Sigmoid colon (tissue), 7 donors: ENCODE measurements around the gene CAMKK2. TPM values are rescaled to one million over a fixed set of nuclear protein-coding genes. Genes with fewer than 3 reads are reported as not detected.

Experiments
- DNase-seq: peaks from one replicate; pipeline ENCODE4 v3.0.0-alpha.2; 2019
- H3K27ac ChIP-seq, 4 donors: fragments of 200-600 bp; sonication (generic); one replicate each; pipeline ENCODE4 v1.5.1; 2016 to 2019; ENCODE audit warnings: mild to moderate bottlenecking in 1 of 4
- H3K27me3 ChIP-seq, 3 donors: fragments of 200-600 bp; sonication (generic); one replicate each; pipeline ENCODE4 v1.5.1; 2019; ENCODE audit warnings: mild to moderate bottlenecking in 1 of 3
- H3K36me3 ChIP-seq, 4 donors: fragments of 200-600 bp; sonication (generic); one replicate each; pipeline ENCODE4 v1.5.1; 2016 to 2019
- H3K4me1 ChIP-seq, 4 donors: fragments of 200-600 bp; sonication (generic); one replicate each; pipeline ENCODE4 v1.5.1; 2017 to 2019
- H3K4me3 ChIP-seq, 4 donors: fragments of 200-600 bp; sonication (generic); one replicate each; pipeline ENCODE4 v1.5.1; 2017 to 2019; ENCODE audit warnings: mild to moderate bottlenecking in 2 of 4, moderate library complexity in 1 of 4
- H3K9me3 ChIP-seq, 4 donors: fragments of 200-600 bp in 3 of 4; sonication (generic) in 3 of 4; one replicate each; pipeline versions ENCODE4 v1.5.1 to v1.6.1; 2013 to 2019
- EP300 ChIP-seq, 4 donors: sonication (generic); formaldehyde crosslinking; IDR thresholded peaks; one replicate each; pipeline ENCODE4 v1.6.1; 2017; ENCODE audit warnings: antibody characterized with exemption in 4 of 4
- POLR2A ChIP-seq, 2 donors: fragments of 450-650 bp; IDR thresholded peaks; one replicate each; pipeline ENCODE4 v1.6.1; 2016; ENCODE audit warnings: antibody characterized with exemption in 2 of 2, mild to moderate bottlenecking in 2 of 2, moderate library complexity in 2 of 2
- POLR2AphosphoS5 ChIP-seq, 4 donors: sonication (generic); formaldehyde crosslinking; IDR thresholded peaks; one replicate each; pipeline ENCODE4 v1.6.1; 2017; ENCODE audit warnings: antibody characterized with exemption in 4 of 4
- WGBS, 2 donors: extraction: QIAGEN DNeasy Blood & Tissue Kit; methylation state at CpG; one replicate each; pipeline ENCODE4 v1.1.7; 2013; 5-methylcytosine and 5-hydroxymethylcytosine counted together
- intact Hi-C: fragments of 100-400 bp; cut with DNase I; formaldehyde crosslinking; loops from one replicate; pipeline ENCODE4 v1.15.1; 2023
- polyA plus RNA-seq, 3 donors: library from polyadenylated mRNA; stranded (reverse); fragments of 200-250 nt; gene quantifications; one replicate each; pipeline ENCODE4 v1.2.3, GENCODE V29; 2013
- total RNA-seq, 4 donors: library from RNA; depleted of rRNA; stranded (reverse); fragments of >200 nt; gene quantifications; one replicate each; pipeline ENCODE4 v1.1.0, GENCODE V29; 2016
- TF ChIP-seq, protein P1 (sequence below), 4 experiments: fragments of 450-650 bp in 3 of 4; fragments of 200-600 bp in 1 of 4; IDR thresholded peaks; one replicate each; pipeline ENCODE4 v1.5.1; 2016 to 2019; ENCODE audit warnings: antibody characterized with exemption in 4 of 4, mild to moderate bottlenecking in 3 of 4, moderate library complexity in 2 of 4
- donor health status: healthy with polysubstance abuse.
- donor health status: Bipolar disorder and iron deficiency.
- donor health status: healthy.

CAMKK2 gene
- total and polyA plus RNA-seq, 7 donors = 18.0 to 33.8 (median 25.0) TPM

DNA sequence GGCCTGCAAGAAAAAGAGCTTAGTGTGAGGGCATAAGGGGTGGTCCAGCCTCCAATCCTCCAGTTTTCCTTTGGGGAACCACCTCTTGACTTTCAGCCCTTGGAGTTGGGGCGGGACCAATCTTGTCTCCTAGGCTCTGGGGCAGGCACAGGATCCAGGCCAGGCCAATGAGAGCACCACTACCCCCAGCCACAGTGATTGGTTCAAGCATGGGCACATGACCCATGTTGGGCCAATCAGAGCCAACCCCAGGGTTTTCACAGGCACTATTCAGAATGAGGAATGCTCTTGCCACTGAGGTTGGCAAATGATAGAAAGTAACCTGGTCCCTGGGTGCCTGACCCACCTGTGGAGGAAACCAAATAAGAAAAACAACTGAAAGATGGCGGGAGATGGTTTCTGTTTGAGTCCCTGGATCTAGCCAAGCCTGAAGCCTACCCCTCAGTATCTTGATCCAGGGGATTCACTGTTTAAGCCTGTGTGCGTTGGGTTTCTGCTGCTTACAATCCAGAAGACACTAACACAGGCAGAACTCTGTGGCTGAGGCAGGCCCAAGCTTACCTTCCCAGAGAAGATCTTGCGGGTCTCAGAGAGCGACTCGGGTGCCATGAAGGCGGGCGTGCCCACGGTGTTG, 43.7 kb downstream of the CAMKK2 start:
- Histone ChIP-seq H3K36me3 (peaks cover 4 to 77% (median 38%) of the 10 kb centered on the region in 4 donors), H3K4me1 (no peaks in the 10 kb centered on the region), H3K27ac (no peak overlapping the region), H3K9me3 (no peaks in the 10 kb centered on the region), H3K4me3 (no peak overlapping the region), H3K27me3 (no peaks in the 10 kb centered on the region)
- intact Hi-C loops = no loop called here
- no peak for DNase-seq
- TF ChIP-seq EP300 (IDR thresholded peaks at IDR 0.05) (no peak), POLR2A (IDR thresholded peaks at IDR 0.05) (no peak), POLR2AphosphoS5 (IDR thresholded peaks at IDR 0.05) (no peak)
- TF ChIP-seq, protein P1, sequence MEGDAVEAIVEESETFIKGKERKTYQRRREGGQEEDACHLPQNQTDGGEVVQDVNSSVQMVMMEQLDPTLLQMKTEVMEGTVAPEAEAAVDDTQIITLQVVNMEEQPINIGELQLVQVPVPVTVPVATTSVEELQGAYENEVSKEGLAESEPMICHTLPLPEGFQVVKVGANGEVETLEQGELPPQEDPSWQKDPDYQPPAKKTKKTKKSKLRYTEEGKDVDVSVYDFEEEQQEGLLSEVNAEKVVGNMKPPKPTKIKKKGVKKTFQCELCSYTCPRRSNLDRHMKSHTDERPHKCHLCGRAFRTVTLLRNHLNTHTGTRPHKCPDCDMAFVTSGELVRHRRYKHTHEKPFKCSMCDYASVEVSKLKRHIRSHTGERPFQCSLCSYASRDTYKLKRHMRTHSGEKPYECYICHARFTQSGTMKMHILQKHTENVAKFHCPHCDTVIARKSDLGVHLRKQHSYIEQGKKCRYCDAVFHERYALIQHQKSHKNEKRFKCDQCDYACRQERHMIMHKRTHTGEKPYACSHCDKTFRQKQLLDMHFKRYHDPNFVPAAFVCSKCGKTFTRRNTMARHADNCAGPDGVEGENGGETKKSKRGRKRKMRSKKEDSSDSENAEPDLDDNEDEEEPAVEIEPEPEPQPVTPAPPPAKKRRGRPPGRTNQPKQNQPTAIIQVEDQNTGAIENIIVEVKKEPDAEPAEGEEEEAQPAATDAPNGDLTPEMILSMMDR (IDR thresholded peaks at IDR 0.05) = no peak
- 94 to 97% methylated on average over 9 of the region's 9 CpGs for WGBS, 2 donors

DNA sequence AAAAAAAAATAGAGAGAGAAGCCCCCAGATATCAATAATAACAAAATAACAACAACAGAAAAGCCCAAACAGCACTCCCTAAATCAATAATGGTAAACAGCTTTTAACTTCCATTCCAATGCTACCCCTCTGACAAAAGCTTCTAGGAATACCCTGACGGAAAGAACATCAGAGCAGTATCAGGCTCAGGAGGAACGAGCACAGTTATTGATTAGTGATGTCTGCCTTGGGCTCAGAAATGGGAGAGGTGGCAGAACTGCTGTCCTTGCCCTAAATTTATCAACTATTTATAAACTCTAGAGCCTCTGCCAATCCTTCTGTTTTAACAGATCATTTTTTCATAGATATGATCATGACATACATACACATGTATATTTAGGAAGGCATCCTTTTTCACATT, 44.7 kb downstream of the CAMKK2 start:
- Histone ChIP-seq H3K9me3 (no peaks in the 10 kb centered on the region), H3K27ac (no peak overlapping the region), H3K4me3 (no peak overlapping the region), H3K36me3 (peaks cover 4 to 84% (median 40%) of the 10 kb centered on the region in 4 donors), H3K27me3 (no peaks in the 10 kb centered on the region), H3K4me1 (no peaks in the 10 kb centered on the region)
- 71 to 98% methylated on average over 2 of the region's 2 CpGs for WGBS, 2 donors
- intact Hi-C loops = no loop called here
- TF ChIP-seq, protein P1 (IDR thresholded peaks at IDR 0.05) = no peak
- TF ChIP-seq POLR2AphosphoS5 (IDR thresholded peaks at IDR 0.05) = no peak
- TF ChIP-seq EP300 (IDR thresholded peaks at IDR 0.05) = no peak
- no peak for DNase-seq

DNA sequence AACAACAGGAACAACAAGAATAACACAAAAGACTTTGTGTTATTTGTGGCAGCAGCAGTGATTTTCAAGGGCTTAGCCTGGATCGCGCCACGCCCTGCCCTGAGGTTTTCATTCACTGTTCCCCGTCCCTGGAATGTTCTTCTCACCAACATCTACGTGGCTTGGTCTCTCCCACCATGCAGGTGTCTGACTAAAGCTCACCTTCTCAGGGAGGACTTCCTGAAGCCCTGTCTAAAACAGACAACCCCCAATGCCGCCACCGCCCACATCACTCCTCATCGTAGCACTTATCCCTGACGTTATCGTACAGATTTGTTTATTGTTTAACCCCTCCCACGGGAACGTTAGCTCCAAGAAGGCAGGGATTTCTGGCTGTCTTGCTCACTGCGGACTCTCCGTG, 46.1 kb downstream of the CAMKK2 start:
- intact Hi-C loops = no loop called here
- Histone ChIP-seq H3K36me3 (peaks cover 4 to 86% (median 38%) of the 10 kb centered on the region in 4 donors), H3K4me1 (no peaks in the 10 kb centered on the region)

DNA sequence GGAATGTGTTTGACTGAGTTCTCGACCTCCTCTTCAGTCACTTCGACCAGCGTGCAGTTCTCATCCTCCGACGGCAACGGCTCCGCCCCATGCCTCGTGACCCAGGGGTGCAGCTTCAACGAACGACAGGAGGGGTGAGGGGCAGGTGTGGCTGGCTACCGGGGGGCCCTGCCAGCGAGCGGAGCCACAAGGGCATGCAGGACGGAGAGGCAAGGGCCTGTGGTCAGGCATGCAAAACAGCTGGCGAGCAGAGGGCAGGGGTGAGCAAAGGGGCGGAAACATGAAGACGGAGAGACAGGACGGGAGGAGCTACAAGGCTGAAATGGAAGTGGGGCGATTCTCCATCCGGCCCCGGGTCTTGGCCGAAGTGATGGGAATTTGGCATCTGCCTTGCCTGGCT, 47.9 kb downstream of the CAMKK2 start:
- intact Hi-C loops = no loop called here
- Histone ChIP-seq H3K4me3 (no peak overlapping the region), H3K27me3 (no peaks in the 10 kb centered on the region), H3K9me3 (no peaks in the 10 kb centered on the region), H3K4me1 (no peaks in the 10 kb centered on the region), H3K27ac (no peak overlapping the region), H3K36me3 (peaks cover 4 to 90% (median 38%) of the 10 kb centered on the region in 4 donors)
- 89 to 90% methylated on average over 22 of the region's 22 CpGs for WGBS, 2 donors
- no peak for TF ChIP-seq POLR2A (IDR thresholded peaks at IDR 0.05)
- TF ChIP-seq EP300 (IDR thresholded peaks at IDR 0.05) = no peak
- TF ChIP-seq POLR2AphosphoS5 (IDR thresholded peaks at IDR 0.05) = no peak
- TF ChIP-seq, protein P1 (IDR thresholded peaks at IDR 0.05) = no peak
- DNase-seq = no peak

More for the DNA sequence above, 46.1 kb downstream of the CAMKK2 start:
- Histone ChIP-seq H3K9me3 (no peaks in the 10 kb centered on the region), H3K27ac (no peak overlapping the region), H3K27me3 (no peaks in the 10 kb centered on the region), H3K4me3 (no peak overlapping the region)
- no peak for DNase-seq
- WGBS, 2 donors = 83 to 87% methylated on average over 14 of the region's 14 CpGs
- TF ChIP-seq POLR2A (IDR thresholded peaks at IDR 0.05) (no peak), EP300 (IDR thresholded peaks at IDR 0.05) (no peak), POLR2AphosphoS5 (IDR thresholded peaks at IDR 0.05) (no peak)

DNA sequence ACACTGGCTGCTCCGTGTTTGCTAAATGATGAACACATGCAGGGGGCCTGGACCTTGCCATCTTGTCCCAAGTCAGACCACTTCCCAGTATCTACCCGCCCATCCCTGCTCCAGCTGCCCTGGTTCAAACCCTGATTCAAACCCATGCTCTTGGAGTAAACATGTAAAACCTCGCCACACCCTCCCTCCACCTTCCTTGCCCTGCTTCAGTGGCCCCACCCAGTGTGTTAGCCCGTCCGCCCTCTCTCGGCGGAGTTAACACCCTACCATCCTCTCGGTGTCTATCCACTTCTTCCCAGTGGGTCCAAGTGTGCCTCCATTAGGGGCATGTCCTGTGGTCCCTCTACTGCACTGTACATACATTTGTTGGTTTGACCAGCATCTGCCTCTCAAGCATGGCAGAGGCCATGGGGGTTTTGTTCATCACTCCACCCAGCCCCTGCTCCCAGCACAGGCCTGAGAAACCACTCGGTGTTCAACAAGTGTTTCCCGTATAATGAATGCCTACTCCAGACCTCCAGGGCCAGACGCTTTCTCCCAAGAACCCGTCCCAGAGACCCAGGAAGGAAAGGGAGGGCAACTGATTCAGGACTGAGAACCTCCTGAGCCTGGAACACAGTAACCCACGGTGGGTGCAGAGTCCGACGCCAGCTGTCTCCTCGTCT, 49.5 kb downstream of the CAMKK2 start:
- intact Hi-C loops = no loop called here
- Histone ChIP-seq H3K4me3 (no peak overlapping the region), H3K36me3 (peaks cover 0 to 81% (median 26%) of the 10 kb centered on the region in 4 donors), H3K27me3 (no peaks in the 10 kb centered on the region), H3K9me3 (no peaks in the 10 kb centered on the region), H3K4me1 (no peaks in the 10 kb centered on the region), H3K27ac (no peak overlapping the region)
- 56 to 86% methylated on average over 16 of the region's 16 CpGs for WGBS, 2 donors
- TF ChIP-seq POLR2AphosphoS5 (IDR thresholded peaks at IDR 0.05) (no peak), POLR2A (IDR thresholded peaks at IDR 0.05) (no peak), EP300 (IDR thresholded peaks at IDR 0.05) (no peak)
- TF ChIP-seq, protein P1 (IDR thresholded peaks at IDR 0.05) = no peak
- DNase-seq = no peak
